Testis (tissue), 3 donors: Measurements from ENCODE around the gene GPR35. TPM values are rescaled to one million over a fixed set of nuclear protein-coding genes. Genes with fewer than 3 reads are reported as not detected.

Experiments used
- DNase-seq: peaks from one replicate; pipeline ENCODE4 v3.0.0-alpha.2; 2019
- H3K27ac ChIP-seq, 2 donors: fragments of 200-600 bp; sonication (generic); one replicate each; pipeline ENCODE4 v1.5.1; 2019
- H3K27me3 ChIP-seq: fragments of 200-600 bp; sonication (generic); one replicate; pipeline ENCODE4 v1.5.1; 2019
- H3K36me3 ChIP-seq: fragments of 200-600 bp; sonication (generic); one replicate; pipeline ENCODE4 v1.5.1; 2017; ENCODE audit warnings: low read depth; ENCODE audit errors: missing control alignments
- H3K4me1 ChIP-seq: fragments of 200-600 bp; sonication (generic); one replicate; pipeline ENCODE4 v1.5.1; 2019
- H3K4me3 ChIP-seq, 2 donors: fragments of 200-600 bp; sonication (generic); one replicate each; pipeline ENCODE4 v1.5.1; 2017 to 2019
- H3K9me3 ChIP-seq: fragments of 200-600 bp; sonication (generic); one replicate; pipeline ENCODE4 v1.5.1; 2017
- CTCF ChIP-seq, 3 experiments: fragments of 450-650 bp in 2 of 3; fragments of 200-600 bp in 1 of 3; sonication (generic) in 1 of 3; IDR thresholded peaks; one replicate each; pipeline ENCODE4 v1.5.1; 2016 to 2019; ENCODE audit warnings: antibody characterized with exemption in 3 of 3, mild to moderate bottlenecking in 2 of 3, moderate library complexity in 1 of 3
- POLR2A ChIP-seq: fragments of 450-650 bp; IDR thresholded peaks from one replicate; pipeline ENCODE4 v1.6.1; 2017; ENCODE audit warnings: antibody characterized with exemption, mild to moderate bottlenecking, moderate library complexity
- WGBS, 2 donors: methylation state at CpG; one replicate each; pipeline ENCODE4 v1.1.5; 2018; 5-methylcytosine and 5-hydroxymethylcytosine counted together
- intact Hi-C: fragments of 100-400 bp; cut with DNase I; formaldehyde crosslinking; loops from one replicate; pipeline ENCODE4 v1.15.1; 2023; ENCODE audit warnings: low total_unique reads
- polyA plus RNA-seq: library from polyadenylated mRNA; stranded (reverse); fragments of 350-450 nt; fragmentation: Illumina TruSeq; extraction: RNeasy Lipid Tissue Mini Kit (QIAGEN cat#74804); gene quantifications from one replicate; pipeline ENCODE4 v1.2.3, GENCODE V29; 2014; ENCODE audit warnings: low read depth, low replicate concordance; ENCODE audit not compliant: insufficient read depth
- total RNA-seq, 2 donors: library from RNA; depleted of rRNA; stranded (reverse); fragments of >200 nt; gene quantifications; one replicate each; pipeline ENCODE4 v1.2.3, GENCODE V29; 2016

GPR35 gene
- total and polyA plus RNA-seq, 3 donors from 2014 or later, result 3.1 to 11.5 (median 9.5) TPM

GRCh38 chr2:240620859-240621258, 4.4 kb upstream of the GPR35 start:
- DNase-seq, result no peak

GRCh38 chr2:240622060-240622411, 3.2 kb upstream of the GPR35 start:
- Histone ChIP-seq H3K27me3 (no peaks in the 10 kb centered on the region), H3K9me3 (no peaks in the 10 kb centered on the region), H3K27ac (no peak overlapping the region), H3K4me3 (no peak overlapping the region), H3K36me3 (no peaks in the 10 kb centered on the region), H3K4me1 (peaks cover 3% of the 10 kb centered on the region)
- WGBS, 2 donors, result 76 to 94% methylated on average over 6 to 9 of the region's 9 CpGs
- DNase-seq, result no peak
- intact Hi-C loops, result no loop called here
- TF ChIP-seq POLR2A, result no peak
- TF ChIP-seq CTCF (IDR thresholded peaks at IDR 0.05), result no peak

More at GRCh38 chr2:240620859-240621258, 4.4 kb upstream of the GPR35 start:
- H3K9me3 ChIP-seq, result no peaks in the 10 kb centered on the region
- no peaks in the 10 kb centered on the region for H3K36me3 ChIP-seq
- 92% methylated on average over 7 of the region's 7 CpGs for WGBS, 2 donors
- H3K27me3 ChIP-seq, result no peaks in the 10 kb centered on the region
- H3K4me3 ChIP-seq, result no peak overlapping the region
- intact Hi-C loops, result no loop called here
- no peak overlapping the region for H3K27ac ChIP-seq
- TF ChIP-seq CTCF (IDR thresholded peaks at IDR 0.05), result no peak
- TF ChIP-seq POLR2A, result no peak
- no peaks in the 10 kb centered on the region for H3K4me1 ChIP-seq

GRCh38 chr2:240622531-240623235, 2.6 kb upstream of the GPR35 start:
- H3K36me3 ChIP-seq, result no peaks in the 10 kb centered on the region
- intact Hi-C loops, result no loop called here
- H3K27me3 ChIP-seq, result no peaks in the 10 kb centered on the region
- H3K4me3 ChIP-seq, result no peak overlapping the region
- no peaks in the 10 kb centered on the region for H3K9me3 ChIP-seq
- WGBS, 2 donors, result 63 to 73% methylated on average over 17 to 37 of the region's 37 CpGs
- no peak overlapping the region for H3K27ac ChIP-seq
- no peak for TF ChIP-seq POLR2A
- TF ChIP-seq CTCF (IDR thresholded peaks at IDR 0.05), result no peak
- peak; percentile 23 for DNase-seq
- peaks cover 4% of the 10 kb centered on the region for H3K4me1 ChIP-seq

GRCh38 chr2:240623531-240624010, 1.7 kb upstream of the GPR35 start:
- intact Hi-C loops, result no loop called here
- no peaks in the 10 kb centered on the region for H3K27me3 ChIP-seq
- H3K27ac ChIP-seq, result no peak overlapping the region
- no peak overlapping the region for H3K4me3 ChIP-seq
- no peaks in the 10 kb centered on the region for H3K36me3 ChIP-seq
- WGBS, 2 donors, result 85 to 92% methylated on average over 9 to 10 of the region's 10 CpGs
- H3K9me3 ChIP-seq, result no peaks in the 10 kb centered on the region
- TF ChIP-seq POLR2A (no peak), CTCF (IDR thresholded peaks at IDR 0.05) (no peak)
- peaks cover 4% of the 10 kb centered on the region for H3K4me1 ChIP-seq
- DNase-seq, result no peak
